ENCODE measurements around the gene SHROOM1.

Gene SHROOM1

GRCh38 chr5:132776938-132777208 is 53.6 kb downstream of the SHROOM1 start:
- no peak for TF ChIP-seq CTCF (IDR thresholded peaks at IDR 0.05; ENCODE audit: insufficient read depth, low read length, poor library complexity, severe bottlenecking)
- H3K27me3 ChIP-seq (replicated peaks; ENCODE audit: control insufficient read depth, insufficient read depth, low read length) = no peaks in the 10 kb centered on the region
- no peak for DNase-seq (ENCODE audit: extremely low read depth, insufficient read length)

GRCh38 chr5:132776131-132776937 is 54.1 kb downstream of the SHROOM1 start:
- Histone ChIP-seq H3K36me3 (ENCODE audit: control insufficient read depth, insufficient read depth, low read length) (no peaks in the 10 kb centered on the region; the same call in 1 of the 2 replicates), H3K4me3 (replicated peaks; ENCODE audit: low read depth, low read length) (peak overlapping the region; percentile 84), H3K27me3 (replicated peaks; ENCODE audit: control insufficient read depth, insufficient read depth, low read length) (no peaks in the 10 kb centered on the region)
- DNase-seq (ENCODE audit: extremely low read depth, insufficient read length) = peak; percentile 36
- TF ChIP-seq CTCF (IDR thresholded peaks at IDR 0.05; ENCODE audit: insufficient read depth, low read length, poor library complexity, severe bottlenecking) = no peak

More at GRCh38 chr5:132776938-132777208, 53.6 kb downstream of the SHROOM1 start:
- Histone ChIP-seq H3K4me3 (replicated peaks; ENCODE audit: low read depth, low read length) (peak overlapping the region; percentile 84), H3K36me3 (ENCODE audit: control insufficient read depth, insufficient read depth, low read length) (no peaks in the 10 kb centered on the region; the same call in 1 of the 2 replicates)

- no peaks in the 10 kb centered on the region; the same call in 1 of the 2 replicates for H3K36me3 ChIP-seq (ENCODE audit: control insufficient read depth, insufficient read depth, low read length)
- no peaks in the 10 kb centered on the region for H3K27me3 ChIP-seq (replicated peaks; ENCODE audit: control insufficient read depth, insufficient read depth, low read length)
- no peak for DNase-seq (ENCODE audit: extremely low read depth, insufficient read length)
- no peak for TF ChIP-seq CTCF (IDR thresholded peaks at IDR 0.05; ENCODE audit: insufficient read depth, low read length, poor library complexity, severe bottlenecking)
- no peak overlapping the region for H3K4me3 ChIP-seq (replicated peaks; ENCODE audit: low read depth, low read length)
Measured at GRCh38 chr5:132775476-132775961, 54.9 kb downstream of the SHROOM1 start.

GRCh38 chr5:132774896-132775295 is 55.6 kb downstream of the SHROOM1 start:
- no peak for DNase-seq (ENCODE audit: extremely low read depth, insufficient read length)
- no peak for TF ChIP-seq CTCF (IDR thresholded peaks at IDR 0.05; ENCODE audit: insufficient read depth, low read length, poor library complexity, severe bottlenecking)
- Histone ChIP-seq H3K27me3 (replicated peaks; ENCODE audit: control insufficient read depth, insufficient read depth, low read length) (no peaks in the 10 kb centered on the region), H3K4me3 (replicated peaks; ENCODE audit: low read depth, low read length) (no peak overlapping the region), H3K36me3 (ENCODE audit: control insufficient read depth, insufficient read depth, low read length) (no peaks in the 10 kb centered on the region; the same call in 1 of the 2 replicates)

- no peak for TF ChIP-seq CTCF (IDR thresholded peaks at IDR 0.05; ENCODE audit: insufficient read depth, low read length, poor library complexity, severe bottlenecking)
- Histone ChIP-seq H3K4me3 (replicated peaks; ENCODE audit: low read depth, low read length) (no peak overlapping the region), H3K27me3 (replicated peaks; ENCODE audit: control insufficient read depth, insufficient read depth, low read length) (no peaks in the 10 kb centered on the region), H3K36me3 (ENCODE audit: control insufficient read depth, insufficient read depth, low read length) (no peaks in the 10 kb centered on the region; the same call in 1 of the 2 replicates)
- DNase-seq (ENCODE audit: extremely low read depth, insufficient read length) = no peak
Measured at GRCh38 chr5:132774406-132774805, 56.0 kb downstream of the SHROOM1 start.

All from GM06990 (cell line).